ENCODE measurements around the gene SH2B2. TPM values are rescaled to one million over a fixed set of nuclear protein-coding genes. Genes with fewer than 3 reads are reported as not detected.

Gene SH2B2
- total and polyA plus RNA-seq, 4 donors, result 0.65 to 1.4 (median 1.0) TPM; not detected in 1

- no peak overlapping the region for H3K4me3 ChIP-seq (ENCODE audit: low read depth in 1 of 3, low read length in 3 of 3)
- peaks cover 0 to 2% (median 0%) of the 10 kb centered on the region in 4 donors for H3K36me3 ChIP-seq (ENCODE audit: control insufficient read depth in 4 of 4, insufficient read depth in 3 of 4, low read depth in 1 of 4, low read length in 3 of 4)
- no peak overlapping the region for H3K27ac ChIP-seq (ENCODE audit: low read depth in 1 of 2, low read length in 2 of 2)
- no peak for DNase-seq (ENCODE audit: low spot score)
- TF ChIP-seq YY1 (IDR thresholded peaks at IDR 0.05) (no peak), MAX (IDR thresholded peaks at IDR 0.05) (no peak), FOXA1 (IDR thresholded peaks at IDR 0.05) (no peak), HNF4A (conservative IDR thresholded peaks at IDR 0.05) (no peak), ATF3 (IDR thresholded peaks at IDR 0.05) (no peak), TAF1 (conservative IDR thresholded peaks at IDR 0.05) (no peak)
- H3K9me3 ChIP-seq (ENCODE audit: control insufficient read depth in 4 of 4, low read length in 3 of 4), result no peaks in the 10 kb centered on the region
- peaks cover 2 to 7% (median 5%) of the 10 kb centered on the region in 4 donors for H3K4me1 ChIP-seq (ENCODE audit: control insufficient read depth in 4 of 4, insufficient read depth in 4 of 4, low read length in 3 of 4)
- H3K9ac ChIP-seq (ENCODE audit: low read depth in 1 of 2, low read length in 2 of 2), result no peak overlapping the region
- WGBS, result 96% methylated on average over 14 of the region's 14 CpGs
- no peaks in the 10 kb centered on the region for H3K27me3 ChIP-seq (ENCODE audit: control insufficient read depth in 4 of 4, insufficient read depth in 4 of 4, low read length in 3 of 4)
Measured at GRCh38 chr7:102281785-102282184, 4.9 kb upstream of the SH2B2 start.

- WGBS, result 95% methylated on average over 32 of the region's 32 CpGs
- peaks cover 4 to 17% (median 11%) of the 10 kb centered on the region in 4 donors for H3K4me1 ChIP-seq (ENCODE audit: control insufficient read depth in 4 of 4, insufficient read depth in 4 of 4, low read length in 3 of 4)
- no peak overlapping the region for H3K27ac ChIP-seq (ENCODE audit: low read depth in 1 of 2, low read length in 2 of 2)
Measured at GRCh38 chr7:102282465-102283362, 4.0 kb upstream of the SH2B2 start.

GRCh38 chr7:102283477-102284189 is 3.0 kb upstream of the SH2B2 start:
- H3K9ac ChIP-seq (ENCODE audit: low read depth in 1 of 2, low read length in 2 of 2), result no peak overlapping the region

More at GRCh38 chr7:102282465-102283362, 4.0 kb upstream of the SH2B2 start:
- no peak overlapping the region for H3K9ac ChIP-seq (ENCODE audit: low read depth in 1 of 2, low read length in 2 of 2)
- TF ChIP-seq CTCF (IDR thresholded peaks at IDR 0.05; ENCODE audit: low read depth, low read length, missing input control) (no peak), EGR1 (IDR thresholded peaks at IDR 0.05; ENCODE audit: low read depth in 2 of 2) (no peak), TAF1 (conservative IDR thresholded peaks at IDR 0.05) (no peak), RXRA (IDR thresholded peaks at IDR 0.05) (no peak)
- no peak for DNase-seq (ENCODE audit: low spot score)
- no peak overlapping the region for H3K4me3 ChIP-seq (ENCODE audit: low read depth in 1 of 3, low read length in 3 of 3)
- peaks cover 0 to 2% (median 0%) of the 10 kb centered on the region in 4 donors for H3K36me3 ChIP-seq (ENCODE audit: control insufficient read depth in 4 of 4, insufficient read depth in 3 of 4, low read depth in 1 of 4, low read length in 3 of 4)
- no peaks in the 10 kb centered on the region for H3K9me3 ChIP-seq (ENCODE audit: control insufficient read depth in 4 of 4, low read length in 3 of 4)
- H3K27me3 ChIP-seq (ENCODE audit: control insufficient read depth in 4 of 4, insufficient read depth in 4 of 4, low read length in 3 of 4), result no peaks in the 10 kb centered on the region

More at GRCh38 chr7:102283477-102284189, 3.0 kb upstream of the SH2B2 start:
- Histone ChIP-seq H3K27ac (ENCODE audit: low read depth in 1 of 2, low read length in 2 of 2) (no peak overlapping the region), H3K36me3 (ENCODE audit: control insufficient read depth in 4 of 4, insufficient read depth in 3 of 4, low read depth in 1 of 4, low read length in 3 of 4) (peaks cover 0 to 2% (median 0%) of the 10 kb centered on the region in 4 donors), H3K4me1 (ENCODE audit: control insufficient read depth in 4 of 4, insufficient read depth in 4 of 4, low read length in 3 of 4) (peaks cover 5 to 23% (median 14%) of the 10 kb centered on the region in 4 donors), H3K9me3 (ENCODE audit: control insufficient read depth in 4 of 4, low read length in 3 of 4) (no peaks in the 10 kb centered on the region), H3K4me3 (ENCODE audit: low read depth in 1 of 3, low read length in 3 of 3) (no peak overlapping the region), H3K27me3 (ENCODE audit: control insufficient read depth in 4 of 4, insufficient read depth in 4 of 4, low read length in 3 of 4) (no peaks in the 10 kb centered on the region)
- DNase-seq (ENCODE audit: low spot score), result no peak
- TF ChIP-seq SP1 (IDR thresholded peaks at IDR 0.05) (no peak), ATF3 (IDR thresholded peaks at IDR 0.05) (no peak), TAF1 (conservative IDR thresholded peaks at IDR 0.05) (no peak)
- WGBS, result 92% methylated on average over 10 of the region's 10 CpGs
